GM10266 (cell line): Measurements from ENCODE around the gene LZTS2.

Experiments used
- DNase-seq: peaks from one replicate; pipeline ENCODE4 v3.0.0; 2012; ENCODE audit errors: extremely low spot score
- TF ChIP-seq, protein P1 (sequence below): IDR thresholded peaks from 2 replicates; pipeline ENCODE4 v1.5.1; 2012; ENCODE audit warnings: mild to moderate bottlenecking, low read depth; ENCODE audit not compliant: control insufficient read depth, insufficient read depth; ENCODE audit errors: missing control alignments

The LZTS2 gene

DNA sequence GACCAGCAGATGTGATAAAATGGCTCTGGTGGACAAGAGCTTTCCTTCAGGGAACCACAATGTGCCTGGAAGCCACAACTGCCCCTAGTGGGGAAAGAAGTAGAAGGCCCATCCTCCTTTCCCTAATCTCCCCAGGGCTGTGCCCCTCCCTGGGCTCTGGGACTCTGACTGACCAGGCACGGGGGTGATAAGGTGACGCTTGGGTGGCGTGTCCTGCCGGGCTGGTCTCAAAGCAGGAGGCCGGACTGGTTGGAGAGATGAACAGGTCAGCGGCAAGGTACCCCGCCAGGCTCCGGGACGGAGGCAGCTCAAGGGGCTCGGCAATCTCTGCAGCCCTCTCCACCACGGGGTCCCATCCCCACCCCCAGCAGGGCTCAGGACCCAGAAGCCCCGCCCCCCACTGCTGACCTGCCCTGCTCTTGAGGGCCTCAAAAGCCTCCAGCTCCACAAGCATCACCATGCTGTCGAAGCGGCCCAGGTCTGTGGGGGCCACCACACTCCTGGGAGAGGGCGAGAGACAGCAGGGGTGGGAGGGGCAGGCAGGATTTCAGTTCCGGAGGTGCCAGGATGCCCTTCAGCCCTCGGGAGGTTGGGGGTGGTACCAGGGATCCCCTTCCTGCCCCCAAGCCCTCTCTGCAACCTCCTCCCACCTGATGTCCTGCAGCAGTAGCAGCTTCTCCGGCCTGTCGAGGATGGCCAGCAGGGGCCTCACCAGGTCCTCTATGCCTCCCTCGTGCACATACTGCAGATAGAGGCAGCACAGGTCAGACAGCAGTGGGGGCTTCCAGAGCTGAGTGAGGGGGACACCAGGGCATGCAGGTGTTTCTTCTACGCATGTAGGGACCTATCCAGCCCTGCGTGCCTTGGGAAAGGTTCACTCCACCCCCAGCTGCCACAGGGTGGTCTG lies 12.2 kb downstream of the LZTS2 start:
- TF ChIP-seq, protein P1, sequence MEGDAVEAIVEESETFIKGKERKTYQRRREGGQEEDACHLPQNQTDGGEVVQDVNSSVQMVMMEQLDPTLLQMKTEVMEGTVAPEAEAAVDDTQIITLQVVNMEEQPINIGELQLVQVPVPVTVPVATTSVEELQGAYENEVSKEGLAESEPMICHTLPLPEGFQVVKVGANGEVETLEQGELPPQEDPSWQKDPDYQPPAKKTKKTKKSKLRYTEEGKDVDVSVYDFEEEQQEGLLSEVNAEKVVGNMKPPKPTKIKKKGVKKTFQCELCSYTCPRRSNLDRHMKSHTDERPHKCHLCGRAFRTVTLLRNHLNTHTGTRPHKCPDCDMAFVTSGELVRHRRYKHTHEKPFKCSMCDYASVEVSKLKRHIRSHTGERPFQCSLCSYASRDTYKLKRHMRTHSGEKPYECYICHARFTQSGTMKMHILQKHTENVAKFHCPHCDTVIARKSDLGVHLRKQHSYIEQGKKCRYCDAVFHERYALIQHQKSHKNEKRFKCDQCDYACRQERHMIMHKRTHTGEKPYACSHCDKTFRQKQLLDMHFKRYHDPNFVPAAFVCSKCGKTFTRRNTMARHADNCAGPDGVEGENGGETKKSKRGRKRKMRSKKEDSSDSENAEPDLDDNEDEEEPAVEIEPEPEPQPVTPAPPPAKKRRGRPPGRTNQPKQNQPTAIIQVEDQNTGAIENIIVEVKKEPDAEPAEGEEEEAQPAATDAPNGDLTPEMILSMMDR: no peak
- DNase-seq: no peak

DNA sequence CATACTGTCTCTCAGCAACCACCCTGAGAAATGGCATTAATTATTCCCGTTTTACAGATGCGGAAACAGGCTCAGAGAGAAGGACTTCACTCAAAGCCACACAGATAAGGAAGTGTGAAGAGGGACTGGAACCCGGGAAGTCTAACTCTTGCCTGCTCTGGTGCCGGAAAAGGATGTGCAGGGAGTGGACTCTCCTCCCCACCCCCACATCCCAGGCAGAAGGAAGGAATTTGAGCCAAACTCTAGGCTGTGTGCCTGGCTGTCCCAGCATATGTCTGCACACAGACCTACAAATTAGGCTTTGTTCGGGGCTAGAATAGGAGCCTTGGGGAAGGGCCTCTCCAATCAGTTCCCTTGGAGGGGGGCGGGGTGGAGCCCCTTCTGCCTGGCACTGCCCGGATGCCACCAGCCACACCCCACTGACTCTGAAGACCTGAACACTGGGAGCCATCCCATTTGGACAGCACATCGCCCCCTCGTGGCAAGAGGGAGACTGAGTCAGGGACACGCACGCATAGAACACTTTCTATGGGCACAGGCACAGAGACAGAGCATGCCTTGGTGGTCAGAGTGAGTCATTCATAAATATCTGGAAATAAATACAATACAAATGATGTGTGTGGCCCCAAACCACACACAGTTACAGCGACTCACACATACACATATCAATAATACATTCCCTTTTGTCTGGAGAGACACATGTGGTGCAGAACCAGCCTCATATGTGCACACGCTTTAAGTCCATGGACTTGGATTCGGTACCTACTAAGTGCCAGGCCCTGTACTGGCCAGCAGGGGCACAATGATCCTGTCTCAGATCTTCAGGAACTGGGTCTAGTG lies 13.1 kb downstream of the LZTS2 start:
- TF ChIP-seq, protein P1: peak; percentile 92
- DNase-seq: peak; percentile 87

DNA sequence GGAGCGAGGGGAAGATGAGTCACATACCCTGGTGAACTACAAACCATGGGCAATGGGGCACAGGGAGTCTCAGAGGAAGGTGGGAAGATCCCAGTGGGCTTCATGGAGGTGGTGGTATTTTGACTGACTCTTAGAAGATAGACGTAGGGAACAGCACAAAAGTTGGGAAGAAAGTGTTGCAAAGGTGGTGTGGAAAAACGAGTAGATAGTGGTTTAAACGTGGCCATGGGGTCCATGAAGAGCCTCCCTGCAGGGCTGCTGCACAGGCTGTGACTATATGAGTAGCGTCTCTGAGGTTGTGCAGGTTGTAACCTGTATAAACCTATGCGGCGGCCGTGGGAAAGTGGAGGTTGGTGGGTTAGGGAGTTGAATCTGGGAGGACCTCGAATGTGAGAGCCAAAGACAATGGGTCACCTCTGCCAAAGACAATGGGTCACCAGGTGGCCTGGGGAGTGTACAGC lies 13.8 kb downstream of the LZTS2 start:
- no peak for DNase-seq
- TF ChIP-seq, protein P1: no peak

DNA sequence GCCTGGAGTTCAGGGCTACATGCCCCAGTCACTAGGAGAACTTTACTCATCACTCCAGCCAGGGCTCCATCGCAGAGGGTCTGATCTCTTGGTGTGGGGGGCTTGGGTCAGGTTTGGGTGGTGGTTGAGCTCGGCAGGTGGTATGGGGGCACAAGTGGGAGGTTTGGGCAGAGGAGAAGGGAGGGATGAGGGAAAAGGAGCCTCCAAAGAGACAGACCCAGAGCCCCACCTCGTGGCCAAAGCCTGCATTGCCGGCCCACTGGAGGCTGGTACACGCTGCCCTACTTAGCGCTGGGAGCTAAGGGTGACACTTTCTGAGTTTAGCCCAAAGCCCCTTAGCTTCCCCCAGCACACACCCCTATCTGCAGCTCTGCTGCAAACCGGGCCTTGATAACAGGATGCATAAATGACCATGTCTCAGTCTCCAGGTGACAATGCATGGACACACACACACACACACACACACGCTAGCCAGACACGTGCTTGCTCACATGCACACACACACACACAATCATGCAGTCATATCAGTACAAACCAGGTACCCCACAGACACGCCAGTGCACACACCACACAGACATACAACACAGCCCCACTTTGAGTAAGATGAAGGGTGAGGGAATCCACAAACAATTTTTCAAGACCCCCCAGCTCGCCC lies 14.7 kb downstream of the LZTS2 start:
- TF ChIP-seq, protein P1: peak; percentile 91
- peak; percentile 89 for DNase-seq

DNA sequence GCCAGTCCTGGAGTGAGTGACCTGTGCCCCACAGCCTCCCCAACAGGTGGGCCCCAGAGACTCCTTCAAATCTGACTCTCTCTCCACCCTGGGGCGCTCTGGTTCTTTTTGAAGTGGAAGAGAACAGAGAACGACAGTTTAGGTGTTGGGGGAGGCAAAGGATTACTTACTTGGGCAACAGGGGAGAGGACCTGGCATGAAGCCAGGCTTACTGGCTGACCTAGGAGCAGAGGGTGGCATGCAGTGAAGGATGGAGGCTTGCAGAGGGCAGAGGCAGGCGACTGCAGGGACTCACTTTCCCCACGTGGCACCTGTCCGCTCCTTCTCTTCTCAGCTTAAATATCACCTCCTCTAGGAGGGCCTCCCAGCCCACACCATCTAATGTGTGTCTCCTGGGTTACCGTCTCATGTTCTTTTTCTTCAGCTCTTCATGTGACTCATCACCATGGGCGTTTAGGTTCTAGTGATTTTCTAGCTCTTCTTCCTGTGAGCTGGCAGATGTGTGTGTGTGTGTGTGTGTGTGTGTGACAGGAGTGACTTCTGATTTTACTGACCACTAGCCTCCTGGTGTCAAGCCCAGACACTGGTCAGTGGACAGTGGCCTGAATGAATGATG lies 15.5 kb downstream of the LZTS2 start:
- TF ChIP-seq, protein P1: no peak
- no peak for DNase-seq

DNA sequence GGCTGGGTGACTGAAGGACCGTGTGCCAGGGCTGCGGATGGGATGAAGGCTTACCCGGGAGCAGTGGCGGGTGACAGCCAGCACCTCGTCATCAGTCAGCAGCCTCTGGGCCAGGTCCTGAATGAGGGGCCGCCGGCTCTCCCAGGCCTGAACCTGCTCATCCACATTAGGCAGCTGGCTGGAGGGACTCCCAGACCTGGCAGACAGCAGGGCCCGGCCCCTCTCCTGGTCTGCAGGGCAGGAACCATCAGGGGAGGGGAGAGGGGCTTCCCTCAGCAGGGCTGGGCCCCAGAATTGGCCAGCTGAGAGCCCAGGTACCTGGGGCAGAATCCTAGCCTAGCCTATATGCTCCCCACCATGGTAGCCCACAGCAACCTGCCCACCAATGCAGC lies 16.0 kb downstream of the LZTS2 start:
- no peak for DNase-seq
- TF ChIP-seq, protein P1: no peak
